ENCODE measurements around the gene THAP7. TPM values are rescaled to one million over a fixed set of nuclear protein-coding genes. Genes with fewer than 3 reads are reported as not detected.
A peak's percentile ranks its signal among the peaks of the same experiment; 100 is the strongest.

THAP7 gene
- total and polyA plus RNA-seq, 9 of the 15 experiments (the other 6 are each of a cell fraction or from before 2014, with no cell fraction given), result 7.9 to 263 (median 84.1) TPM

GRCh38 chr22:21031545-21032036 is 29.7 kb upstream of the THAP7 start (continued):
- TF ChIP-seq ARID4B (CRISPR knock-in tag; IDR thresholded peaks at IDR 0.05) (0 out of 2 replicates have a peak, but pooled peaks have one; percentile 66), HIVEP1 (CRISPR knock-in tag; IDR thresholded peaks at IDR 0.05) (0 out of 2 replicates have a peak, but pooled peaks have one; percentile 18), TBP (optimal IDR thresholded peaks at IDR 0.05; ENCODE audit: low read depth, low read length) (peak; percentile 14), NR2F6 (CRISPR knock-in tag; IDR thresholded peaks at IDR 0.05) (no peak), CREB5 (CRISPR knock-in tag; IDR thresholded peaks at IDR 0.05) (no peak), ZNF143 (CRISPR knock-in tag; IDR thresholded peaks at IDR 0.05) (peak; percentile 45), ZC3H4 (CRISPR knock-in tag; IDR thresholded peaks at IDR 0.05; ENCODE audit: borderline replicate concordance) (0 out of 2 replicates have a peak, but pooled peaks have one; percentile 69), KDM5B (IDR thresholded peaks at IDR 0.05; ENCODE audit: insufficient replicate concordance, low read depth, low read length) (peak; percentile 39), ZNF184 (CRISPR knock-in tag; IDR thresholded peaks at IDR 0.05) (peak; percentile 3; the same call in 1 of the 2 replicates), MCM3 (IDR thresholded peaks at IDR 0.05) (no peak), ZFP91 (CRISPR knock-in tag; IDR thresholded peaks at IDR 0.05) (0 out of 2 replicates have a peak, but pooled peaks have one; percentile 59), MBD1 (CRISPR knock-in tag; IDR thresholded peaks at IDR 0.05) (no peak), RBM14 (IDR thresholded peaks at IDR 0.05; ENCODE audit: borderline replicate concordance, insufficient read depth, low read depth, low read length) (0 out of 2 replicates have a peak, but pooled peaks have one; percentile 49), ETS2 (tag; IDR thresholded peaks at IDR 0.05; ENCODE audit: borderline replicate concordance, poor library complexity, severe bottlenecking) (no peak), POLR2G (IDR thresholded peaks at IDR 0.05; ENCODE audit: low read depth, low read length) (peak; percentile 54)
